Raji (cell line): Measurements from ENCODE around the gene YAF2.

Source experiments
- POLR2A ChIP-seq: IDR thresholded peaks from 2 replicates; pipeline ENCODE4 v1.6.1; 2011; ENCODE audit warnings: low read depth, low read length, control low read depth; ENCODE audit not compliant: insufficient read depth

The YAF2 gene

DNA sequence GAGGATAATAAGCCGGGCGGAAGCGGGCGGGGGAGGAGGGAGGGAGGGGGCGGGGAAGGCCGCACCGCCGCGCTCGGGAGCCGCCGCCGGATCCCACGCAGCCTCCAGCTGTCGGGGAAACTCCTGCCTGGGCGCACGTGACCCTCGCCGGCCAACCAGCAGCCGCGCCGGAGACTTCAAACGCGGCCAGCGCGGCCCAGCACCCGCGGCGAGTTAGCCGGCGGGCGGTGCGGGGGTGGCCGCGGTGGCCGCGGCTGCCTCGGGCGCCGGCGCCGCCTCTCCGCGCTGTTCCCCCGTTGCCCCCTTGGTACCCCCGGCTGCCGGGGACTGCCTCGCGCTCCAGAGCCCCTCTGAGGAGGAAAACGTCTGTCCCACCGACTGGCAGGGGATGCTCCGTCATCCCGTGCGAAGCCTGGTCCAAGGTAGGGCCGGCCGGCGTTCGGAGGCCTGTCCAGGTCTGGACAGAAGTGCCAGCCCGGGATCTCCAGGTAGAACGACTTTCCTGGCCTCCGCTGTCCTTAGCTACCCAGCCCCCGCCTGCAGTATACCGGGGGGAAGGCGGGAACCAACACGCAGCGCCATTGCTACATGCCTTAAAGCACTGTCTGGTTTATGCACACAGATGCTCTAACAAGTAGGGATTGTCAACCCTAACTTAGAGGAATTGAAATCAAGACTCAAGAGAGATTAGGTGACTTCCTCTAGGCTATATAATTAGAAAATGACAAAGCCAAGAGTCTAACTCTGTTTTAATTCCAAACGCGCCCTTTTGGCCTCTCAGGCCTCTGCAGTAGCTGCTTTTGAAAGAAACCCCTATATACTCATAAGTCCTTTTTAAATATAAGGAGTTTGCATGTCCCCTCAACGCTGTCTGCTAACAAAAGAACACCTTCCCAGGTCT is at the start of gene YAF2:
Gene YAF2 (minus strand): TSS at position 9 of the 901 bp plus-strand sequence. CDS start 68 bp downstream, outside the sequence.
- peak; percentile 73 for TF ChIP-seq POLR2A

GRCh38 chr12:42286741-42287140 is 48.7 kb upstream of the YAF2 start:
- no peak for TF ChIP-seq POLR2A

DNA sequence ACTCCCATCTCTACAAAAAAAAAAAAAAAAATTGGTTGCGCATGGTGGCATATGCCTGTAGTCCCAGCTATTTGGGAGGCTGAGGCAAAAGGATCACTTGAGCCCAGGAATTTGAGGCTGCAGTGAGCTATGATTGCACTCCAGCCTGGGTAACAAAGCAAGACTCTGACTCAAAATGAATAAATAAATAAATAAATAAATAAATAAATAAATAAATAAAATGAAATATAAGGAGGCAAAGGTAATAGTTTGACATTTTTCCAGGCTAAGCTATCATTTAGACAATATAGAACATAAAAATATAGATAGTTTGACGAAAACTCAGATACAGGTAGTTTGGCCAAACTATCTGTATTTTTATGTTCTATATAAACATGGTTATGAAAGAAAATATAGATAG is 47.4 kb upstream of the YAF2 start:
- no peak for TF ChIP-seq POLR2A

DNA sequence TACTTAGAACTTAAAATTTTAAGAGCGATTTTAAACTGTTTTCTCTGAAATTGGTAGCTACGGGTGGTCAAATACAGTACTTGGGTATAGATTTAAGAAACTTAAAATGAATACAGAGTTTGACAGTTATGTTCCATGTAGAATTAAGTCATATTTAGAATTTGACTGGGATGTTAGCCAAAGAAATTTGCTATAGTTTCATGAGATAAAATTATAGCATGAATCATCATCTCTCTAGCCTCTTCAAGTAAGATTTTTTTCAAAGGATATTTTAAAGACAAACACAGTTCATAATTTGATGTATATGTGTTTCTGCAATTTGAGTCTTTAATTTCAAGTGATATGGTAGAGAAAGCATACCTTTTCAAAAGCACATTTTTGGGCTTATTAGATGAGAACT is 46.8 kb upstream of the YAF2 start:
- no peak for TF ChIP-seq POLR2A

DNA sequence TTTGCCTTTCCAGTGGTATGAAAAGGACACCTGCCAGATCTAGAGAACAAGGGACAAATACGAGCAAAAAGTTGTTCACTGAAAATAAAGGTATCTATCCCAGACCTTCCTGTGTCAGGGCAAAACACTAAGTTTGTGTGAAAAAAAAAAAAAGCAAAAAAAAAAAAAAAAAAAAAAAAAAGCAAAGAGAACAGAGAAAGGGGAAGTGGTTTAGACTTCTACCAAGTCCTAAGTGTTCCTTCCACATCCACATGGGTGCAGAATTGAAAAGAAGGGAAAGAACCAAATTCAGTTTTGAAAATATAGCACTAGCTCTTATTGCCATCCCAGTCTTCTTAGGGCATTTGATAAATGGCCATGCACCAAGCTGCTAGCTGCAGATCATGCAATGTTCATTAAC is 46.1 kb upstream of the YAF2 start:
- TF ChIP-seq POLR2A, result no peak

DNA sequence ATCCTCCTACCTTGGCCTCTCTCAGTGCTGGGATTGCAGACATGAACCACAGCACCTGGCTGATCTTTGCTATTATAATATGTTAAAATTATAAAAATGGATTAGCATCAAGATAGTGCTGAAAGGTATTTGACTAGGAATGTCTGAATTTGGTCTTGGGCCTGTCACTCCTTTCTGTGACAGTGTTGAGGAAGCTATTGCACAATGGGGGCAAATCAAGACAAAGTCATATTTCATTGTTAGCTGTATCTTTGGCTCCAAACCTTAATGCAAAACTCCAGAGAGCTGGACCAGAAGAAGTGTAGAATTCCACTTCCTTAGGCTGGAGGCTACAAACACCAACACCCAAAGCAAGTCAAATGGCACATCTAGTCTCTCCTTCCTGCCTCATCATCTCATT is 45.7 kb upstream of the YAF2 start:
- TF ChIP-seq POLR2A, result no peak

GRCh38 chr12:42282294-42282693 is 44.2 kb upstream of the YAF2 start:
- TF ChIP-seq POLR2A, result no peak

DNA sequence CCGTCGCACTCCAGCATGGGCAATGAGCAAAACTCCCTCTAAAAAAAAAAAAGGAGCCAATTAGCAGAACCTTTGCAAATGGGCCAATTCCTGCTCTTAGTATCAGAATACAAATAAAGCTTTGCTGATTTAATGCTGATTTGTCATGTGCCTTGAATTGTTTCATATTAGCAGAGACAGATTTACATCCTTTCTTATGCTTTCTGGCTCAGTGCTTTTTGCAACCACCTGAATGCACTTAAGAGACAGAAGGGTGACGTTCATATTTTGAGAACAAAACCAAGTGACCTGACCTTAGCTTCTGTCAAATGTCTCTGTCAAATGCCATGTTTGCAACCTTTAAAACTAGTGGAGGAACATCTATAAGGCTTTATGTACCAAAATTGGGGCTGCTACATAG is 43.8 kb upstream of the YAF2 start:
- no peak for TF ChIP-seq POLR2A

DNA sequence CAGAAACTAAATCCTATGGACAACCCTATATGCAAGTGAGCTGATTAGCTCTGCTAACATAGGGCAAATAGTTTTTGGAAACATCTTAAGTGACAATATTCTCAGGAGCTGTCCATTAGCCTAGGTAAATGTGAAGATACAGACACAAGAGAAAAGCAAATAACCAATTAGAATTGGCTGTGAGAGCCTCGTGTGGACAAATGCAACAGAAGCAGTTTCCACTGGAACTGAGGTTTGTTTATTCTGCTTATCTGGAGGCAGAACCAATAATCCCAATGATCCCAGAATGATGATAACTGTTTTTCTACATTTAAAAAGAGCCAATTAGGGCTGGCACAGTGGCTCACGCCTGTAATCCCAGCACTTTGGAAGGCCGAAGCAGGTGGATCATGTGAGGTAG is 43.2 kb upstream of the YAF2 start:
- no peak for TF ChIP-seq POLR2A

DNA sequence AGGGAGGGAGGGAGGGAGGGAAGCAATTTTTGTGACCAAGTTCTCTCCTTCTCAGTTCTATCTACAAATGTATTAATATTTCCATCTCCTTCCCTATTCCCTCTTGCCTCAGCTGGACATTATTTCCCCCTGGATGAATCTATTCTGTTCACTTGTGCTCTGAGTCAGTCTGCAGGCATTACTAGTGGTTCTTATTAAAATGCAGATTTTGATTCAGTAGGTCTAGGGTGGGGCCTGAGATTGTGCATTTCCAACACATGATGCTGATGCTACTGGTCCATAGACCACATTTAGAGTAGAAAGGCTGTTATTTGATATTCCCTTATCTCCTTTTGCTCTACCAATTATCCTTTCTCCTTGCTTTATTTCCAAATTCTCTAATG is 40.1 kb upstream of the YAF2 start:
- TF ChIP-seq POLR2A, result no peak

DNA sequence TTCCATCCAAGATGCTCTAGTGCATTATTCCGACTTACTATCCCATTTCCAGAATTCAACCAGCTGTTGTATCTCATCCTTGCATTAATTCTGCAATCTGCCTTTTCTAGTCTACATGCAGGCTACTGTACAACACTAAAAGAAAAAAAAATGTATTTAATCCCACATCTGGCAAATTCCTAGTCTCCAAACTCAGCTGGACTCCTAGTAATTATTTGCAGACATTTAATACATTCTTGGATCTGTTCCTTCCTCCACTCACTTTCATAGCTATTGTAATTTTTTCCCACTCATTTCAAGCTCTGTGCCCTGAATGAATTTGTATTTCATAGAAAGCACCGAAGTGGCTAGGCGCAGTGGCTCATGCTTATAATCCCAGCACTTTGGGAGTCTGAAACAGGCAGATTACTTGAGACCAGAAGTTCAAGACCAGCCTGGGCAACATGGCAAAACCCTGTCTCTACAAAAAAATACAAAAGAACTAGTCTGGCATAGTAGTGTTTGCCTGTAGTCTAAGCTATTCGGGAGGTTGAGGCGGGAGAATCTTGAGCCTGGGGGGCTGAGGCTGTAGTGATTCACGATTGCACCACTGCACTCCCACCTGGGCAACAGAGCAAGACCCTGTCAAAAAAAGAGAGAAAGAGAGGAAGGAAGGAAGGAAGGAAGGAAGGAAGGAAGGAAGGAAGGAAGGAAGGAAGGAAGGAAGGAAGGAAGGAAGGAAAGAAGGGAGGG is 39.5 kb upstream of the YAF2 start:
- TF ChIP-seq POLR2A, result no peak

DNA sequence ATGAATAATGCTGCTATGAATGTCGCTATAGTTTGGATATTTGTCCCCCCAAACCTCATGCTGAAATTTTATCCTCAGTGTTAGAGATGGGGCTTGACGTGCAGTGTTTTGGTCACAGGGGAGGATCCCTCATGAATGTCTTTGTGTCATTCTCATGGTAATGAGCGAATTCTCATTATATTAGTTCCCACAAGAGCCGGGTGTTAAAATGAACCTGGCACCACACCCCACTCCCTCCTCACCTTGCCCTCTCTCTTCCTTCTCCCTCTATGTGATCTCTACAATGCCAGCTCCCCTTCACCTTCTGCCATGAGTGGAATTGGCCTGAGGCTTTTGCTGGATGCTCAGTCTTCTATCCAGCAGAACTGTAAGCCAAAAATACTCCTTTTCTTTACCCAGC is 37.5 kb upstream of the YAF2 start:
- no peak for TF ChIP-seq POLR2A

DNA sequence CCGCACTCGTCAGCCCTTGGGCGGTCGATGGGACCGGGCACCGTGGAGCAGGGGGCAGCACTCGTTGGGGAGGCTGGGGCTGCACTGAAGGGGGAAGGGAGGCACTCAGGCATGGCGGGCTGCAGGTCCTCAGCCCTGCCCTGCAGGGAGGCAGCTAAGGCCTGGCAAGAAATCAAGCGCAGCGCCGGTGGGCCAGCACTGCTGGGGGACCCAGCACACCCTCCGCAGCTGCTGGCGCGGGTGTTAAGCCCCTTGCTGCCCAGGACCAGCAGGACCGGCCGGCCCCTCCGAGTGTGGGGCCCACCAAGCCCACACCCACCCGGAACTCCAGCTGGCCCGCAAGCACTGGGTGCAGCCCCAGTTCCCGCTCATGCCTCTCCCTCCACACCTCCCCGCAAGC is 35.7 kb upstream of the YAF2 start:
- no peak for TF ChIP-seq POLR2A

DNA sequence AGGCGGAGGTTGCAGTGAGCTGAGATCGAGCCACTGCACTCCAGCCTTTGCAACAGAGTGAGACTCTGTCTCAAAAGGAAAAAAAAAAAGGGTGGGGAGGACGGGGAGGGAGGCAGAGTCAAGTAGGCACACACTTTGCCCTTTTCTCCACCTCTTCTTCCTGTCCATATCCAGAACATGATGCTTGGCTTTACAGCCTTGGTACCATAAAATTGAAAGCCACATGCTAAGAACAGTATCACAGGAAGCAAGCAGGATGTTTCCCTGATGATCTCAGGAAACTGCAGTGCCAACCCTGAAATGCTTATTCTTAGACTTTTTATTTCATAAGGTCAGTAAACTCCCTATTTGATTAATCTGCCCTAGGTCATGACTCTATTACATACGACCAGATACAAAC is 32.5 kb upstream of the YAF2 start:
- TF ChIP-seq POLR2A, result no peak

DNA sequence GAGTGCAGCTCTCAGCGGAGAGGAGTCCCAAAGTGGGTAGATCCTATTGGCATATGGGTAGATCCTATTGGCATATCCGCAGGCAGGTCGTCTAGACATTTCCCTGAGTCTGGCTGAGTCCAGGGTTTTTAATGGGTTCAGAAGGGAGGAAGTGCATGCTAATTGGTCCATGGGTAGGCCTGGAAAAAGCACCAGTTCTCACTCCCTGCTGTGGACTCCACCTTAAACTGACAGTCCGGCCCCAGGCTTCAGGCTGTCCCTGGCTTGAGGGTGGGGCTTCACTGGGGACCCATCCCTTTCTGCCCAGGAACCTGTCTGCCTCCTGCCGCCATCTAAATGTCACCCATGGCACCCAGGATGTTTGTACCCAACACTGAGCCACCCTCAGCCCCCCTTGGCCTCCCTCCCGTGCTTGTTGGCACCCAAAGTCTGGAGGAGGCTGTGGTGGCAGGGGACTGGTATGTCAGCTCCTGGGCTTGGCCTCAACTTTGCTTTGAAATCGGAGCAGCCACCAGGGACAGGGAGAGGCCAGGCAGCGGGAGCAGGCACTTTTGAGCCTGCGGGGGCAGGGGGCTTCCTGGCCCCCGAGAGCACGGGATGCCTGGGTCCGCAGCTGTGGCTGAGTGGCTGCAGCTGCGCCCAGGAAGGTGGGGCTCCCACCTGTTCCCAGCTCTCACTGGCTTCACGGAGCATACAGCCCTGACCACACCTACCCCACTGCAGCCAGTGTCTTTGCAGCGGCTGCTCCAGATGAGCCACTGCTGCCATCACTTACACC is 29.6 kb upstream of the YAF2 start:
- no peak for TF ChIP-seq POLR2A

DNA sequence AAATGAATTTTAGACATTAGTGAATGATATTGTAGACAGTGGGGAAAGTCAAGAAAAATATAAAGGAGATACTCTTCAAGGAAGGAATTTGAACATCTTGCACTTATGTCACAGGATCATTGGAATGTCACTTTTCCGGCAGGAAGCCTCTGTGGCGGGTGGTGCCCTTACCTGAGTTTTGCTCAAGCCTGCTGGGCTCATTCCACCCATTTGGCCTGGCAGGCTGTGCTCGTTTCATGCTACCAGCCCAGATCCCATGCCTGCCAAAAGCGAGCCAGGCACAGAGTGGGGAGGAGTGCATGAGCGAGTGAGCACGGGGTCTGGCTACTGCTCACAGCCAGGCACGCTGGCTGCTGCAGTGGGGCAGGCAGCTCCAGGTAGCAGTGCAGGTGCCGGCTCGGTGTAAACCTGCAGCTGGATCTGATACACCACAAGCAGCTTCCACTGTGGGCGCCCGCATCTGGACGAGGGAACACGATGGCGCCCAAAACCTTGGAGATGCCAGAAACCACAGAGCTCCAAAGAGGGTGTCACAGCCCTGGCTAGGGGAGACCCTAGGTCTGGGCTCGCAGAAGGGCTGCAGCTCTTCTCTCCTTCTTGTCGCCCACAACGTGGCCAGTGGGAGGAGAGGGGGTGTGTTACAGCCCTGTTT is 28.7 kb upstream of the YAF2 start:
- TF ChIP-seq POLR2A, result no peak

- TF ChIP-seq POLR2A, result no peak
These were observed 24.2 kb upstream of the YAF2 start for GRCh38 chr12:42262271-42262670.
